GM12891 (cell line): ENCODE results near the gene BORCS8.

Experiments
- PAX5 ChIP-seq: IDR thresholded peaks from 2 replicates; pipeline ENCODE4 v1.6.1; 2011; ENCODE audit warnings: low read length, moderate library complexity, mild to moderate bottlenecking; ENCODE audit not compliant: insufficient read depth, severe bottlenecking
- POLR2A ChIP-seq: IDR thresholded peaks from 2 replicates; pipeline ENCODE4 v1.6.1; 2011; ENCODE audit warnings: low read depth, low read length, control low read depth
- POLR2AphosphoS5 ChIP-seq: IDR thresholded peaks from 2 replicates; pipeline ENCODE4 v1.6.1; 2011; ENCODE audit warnings: low read depth, low read length, control low read depth
- POU2F2 ChIP-seq: IDR thresholded peaks from 2 replicates; pipeline ENCODE4 v1.6.1; 2011; ENCODE audit warnings: low read depth, mild to moderate bottlenecking, control low read depth, low read length, moderate library complexity
- SPI1 ChIP-seq: IDR thresholded peaks from 2 replicates; pipeline ENCODE4 v1.6.1; 2011; ENCODE audit warnings: low read depth, low read length, control low read depth
- TAF1 ChIP-seq: IDR thresholded peaks from 2 replicates; pipeline ENCODE4 v1.6.1; 2011; ENCODE audit warnings: low read depth, low read length, control low read depth

DNA sequence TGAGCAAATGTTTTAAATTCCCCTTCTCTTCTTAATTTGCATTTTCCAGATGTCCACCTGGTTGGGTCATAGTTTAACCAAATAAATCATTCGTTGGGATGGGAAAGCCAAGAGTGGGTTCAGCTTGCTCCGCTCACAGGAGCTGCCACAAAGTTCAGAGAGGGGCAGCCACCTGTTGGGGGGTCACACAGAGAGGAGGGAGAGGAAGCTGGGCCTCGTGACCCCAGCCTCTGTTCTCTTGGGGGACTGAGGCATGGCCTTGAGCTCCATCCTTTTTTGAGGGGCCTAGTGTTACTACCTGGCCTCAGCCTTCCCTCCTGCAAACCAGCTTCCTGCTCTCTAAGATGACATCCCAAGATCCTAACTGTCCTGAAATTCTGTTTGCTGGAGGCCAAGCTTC is 24.3 kb downstream of the BORCS8 start:
- TF ChIP-seq POLR2A (no peak), TAF1 (no peak), PAX5 (no peak), POLR2AphosphoS5 (no peak), SPI1 (no peak), POU2F2 (no peak)
